ENCODE measurements around the gene LDLRAP1.

LDLRAP1 gene

DNA sequence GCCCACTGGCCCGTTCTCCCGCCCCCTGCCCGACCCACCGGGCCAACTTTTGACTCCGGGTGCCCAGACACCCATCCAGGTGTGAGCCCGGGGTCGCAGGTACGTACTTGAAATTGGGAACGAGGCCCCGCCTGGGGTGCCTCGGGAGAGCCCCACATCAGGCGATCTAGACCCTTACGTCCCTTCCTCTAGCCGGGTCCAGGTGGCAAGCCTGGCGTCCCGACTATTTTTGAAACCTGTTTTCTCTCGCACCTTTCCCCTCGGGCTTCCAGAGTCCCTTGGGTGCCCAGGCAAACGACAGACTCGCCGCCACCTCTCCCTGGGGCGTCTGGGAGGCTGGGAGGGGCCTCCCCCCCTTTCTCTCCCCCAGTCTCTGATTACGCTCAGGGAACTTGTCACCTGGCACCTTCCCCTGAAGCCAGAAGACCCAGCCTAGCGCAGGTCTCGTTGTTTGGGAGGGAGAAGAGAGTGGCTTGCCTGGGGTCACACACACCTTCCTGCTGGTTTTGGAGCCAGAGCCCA, 898 bp downstream of the LDLRAP1 start:
- no peak for DNase-seq

DNA sequence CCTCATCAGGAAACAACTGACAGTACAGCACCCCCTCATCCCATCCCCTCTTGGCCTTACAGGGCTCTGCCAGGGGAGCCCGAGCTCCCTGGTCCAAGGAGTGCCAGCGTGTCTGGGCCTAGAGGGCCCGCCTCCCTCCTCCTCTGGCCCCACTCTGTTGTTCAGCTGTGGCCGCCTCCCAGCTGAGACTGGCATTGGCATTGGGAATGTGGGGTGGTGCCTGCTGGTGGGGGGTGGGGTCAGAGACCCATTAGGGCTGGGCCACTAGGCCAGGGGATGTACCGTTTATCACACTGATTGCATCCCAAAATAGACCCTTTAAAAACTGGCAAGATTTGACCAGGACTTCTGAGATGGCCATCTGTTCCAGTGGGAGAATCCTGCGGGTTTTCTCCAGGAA, 1.4 kb downstream of the LDLRAP1 start:
- no peak for DNase-seq

DNA sequence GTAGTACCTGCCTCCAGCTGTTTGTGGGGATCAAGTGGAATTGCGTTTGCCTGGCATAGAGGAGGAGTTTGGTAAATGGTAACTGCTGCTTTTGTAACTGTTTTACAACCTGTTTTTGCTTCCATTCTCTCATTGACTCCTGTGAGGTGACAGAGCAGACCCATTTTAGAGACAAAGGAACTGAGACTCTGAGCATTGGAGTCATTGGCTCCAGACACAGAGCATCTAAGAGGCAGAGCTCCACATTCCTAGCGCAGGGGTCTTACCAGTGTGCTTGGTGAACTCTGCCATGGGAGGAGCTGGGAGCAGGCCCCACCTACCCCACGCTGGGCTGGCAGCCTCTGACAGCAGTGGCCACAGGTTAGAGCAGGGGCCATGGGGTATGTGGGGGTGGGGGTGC, 2.4 kb downstream of the LDLRAP1 start:
- no peak for DNase-seq

DNA sequence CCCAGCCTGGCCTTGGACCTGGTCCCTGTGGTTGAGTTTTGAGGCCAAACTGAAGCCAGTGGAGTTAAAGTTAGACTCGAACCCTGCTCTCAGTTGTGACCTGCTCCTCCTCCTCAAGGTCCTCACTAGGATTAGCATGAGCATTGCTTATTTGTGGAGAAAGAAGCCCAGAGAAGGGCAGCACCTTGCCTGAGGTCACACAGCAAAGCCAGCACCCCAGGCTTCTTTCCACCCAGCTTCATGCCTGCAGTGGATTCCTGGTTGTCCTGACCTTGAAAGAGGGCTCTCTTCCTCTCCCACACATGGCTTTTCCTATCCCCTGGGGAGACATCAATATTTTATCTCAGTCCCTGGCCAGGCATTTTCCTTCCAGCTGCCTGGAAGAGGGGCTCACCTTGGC, 2.8 kb downstream of the LDLRAP1 start:
- DNase-seq, result no peak

DNA sequence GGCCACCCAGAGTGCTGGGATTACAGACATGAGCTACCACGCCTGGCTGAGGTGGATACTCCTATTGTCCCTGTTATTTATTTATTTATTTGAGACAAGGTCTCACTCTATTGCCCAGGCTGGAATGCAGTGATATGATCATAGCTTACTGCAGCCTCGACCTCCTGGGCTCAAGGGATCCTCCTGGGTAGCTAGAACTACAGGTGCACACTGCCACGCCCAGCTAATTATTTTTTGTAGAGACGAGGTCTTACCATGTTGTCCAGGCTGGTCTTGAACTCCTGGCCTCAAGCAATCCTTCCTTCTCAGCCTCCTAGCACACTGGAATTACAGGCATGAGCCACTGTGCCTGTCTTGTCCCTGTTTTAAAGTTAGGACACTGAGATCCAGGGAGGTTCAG, 5.2 kb downstream of the LDLRAP1 start:
- no peak for DNase-seq

DNA sequence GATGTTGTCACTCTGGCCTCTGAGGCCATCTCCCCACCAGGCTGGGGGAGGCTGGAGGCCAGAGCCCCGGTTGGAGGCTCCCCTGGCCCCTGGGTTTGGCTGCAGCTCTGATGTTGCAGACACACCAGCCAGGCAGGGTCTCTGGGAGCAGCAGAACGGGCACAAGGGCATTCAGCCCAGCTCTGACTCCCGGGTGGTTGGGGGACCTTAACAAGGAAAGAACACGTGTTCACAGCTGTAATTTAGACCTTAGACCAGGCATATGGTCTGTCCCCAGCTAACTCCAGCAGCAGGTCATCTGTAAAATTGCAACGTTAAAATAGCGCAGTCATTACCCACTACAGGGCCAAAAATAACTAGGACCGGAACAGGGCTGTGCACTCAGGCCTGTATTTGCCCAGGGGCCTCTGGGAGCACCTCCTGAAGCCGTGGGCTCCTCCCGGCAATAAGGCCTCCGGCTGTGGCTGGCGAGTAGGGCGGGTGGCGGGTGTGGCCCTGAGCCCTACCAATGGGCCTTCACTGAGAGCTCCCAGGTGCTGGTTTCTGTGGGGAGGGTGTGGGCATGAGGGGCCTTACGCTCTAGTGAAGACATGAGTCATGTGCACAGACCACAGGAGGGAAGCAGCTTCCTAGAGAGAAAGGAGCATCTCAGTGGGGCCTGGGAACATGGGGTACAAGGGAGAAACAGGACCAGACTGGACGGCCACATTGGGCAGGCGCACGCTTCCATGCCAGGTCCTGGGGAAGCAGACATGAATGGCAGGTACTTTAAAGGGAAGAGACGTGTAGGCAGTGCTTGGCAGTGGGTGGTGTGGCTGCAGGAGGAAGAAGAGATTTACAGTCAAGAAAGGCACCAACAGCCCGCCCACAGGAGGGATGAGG, 6.1 kb downstream of the LDLRAP1 start:
- DNase-seq, result peak; percentile 64

DNA sequence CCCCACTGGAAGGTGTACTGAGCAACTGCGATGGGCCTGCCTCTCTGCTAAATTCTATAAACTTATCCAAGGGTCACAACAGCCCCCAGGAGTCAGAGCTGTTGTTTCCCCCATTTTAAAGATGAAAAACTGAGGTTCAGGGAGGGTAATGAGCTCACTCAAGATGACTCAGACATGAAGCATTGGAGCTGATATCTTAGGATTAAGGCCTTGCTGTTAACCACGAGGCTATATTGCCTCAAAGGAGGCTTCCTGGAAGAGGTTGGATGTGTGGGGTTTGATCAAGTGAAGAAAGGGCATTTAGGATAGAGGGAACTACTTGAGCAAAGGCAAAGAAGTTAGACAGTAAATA, 6.7 kb downstream of the LDLRAP1 start:
- no peak for DNase-seq

DNA sequence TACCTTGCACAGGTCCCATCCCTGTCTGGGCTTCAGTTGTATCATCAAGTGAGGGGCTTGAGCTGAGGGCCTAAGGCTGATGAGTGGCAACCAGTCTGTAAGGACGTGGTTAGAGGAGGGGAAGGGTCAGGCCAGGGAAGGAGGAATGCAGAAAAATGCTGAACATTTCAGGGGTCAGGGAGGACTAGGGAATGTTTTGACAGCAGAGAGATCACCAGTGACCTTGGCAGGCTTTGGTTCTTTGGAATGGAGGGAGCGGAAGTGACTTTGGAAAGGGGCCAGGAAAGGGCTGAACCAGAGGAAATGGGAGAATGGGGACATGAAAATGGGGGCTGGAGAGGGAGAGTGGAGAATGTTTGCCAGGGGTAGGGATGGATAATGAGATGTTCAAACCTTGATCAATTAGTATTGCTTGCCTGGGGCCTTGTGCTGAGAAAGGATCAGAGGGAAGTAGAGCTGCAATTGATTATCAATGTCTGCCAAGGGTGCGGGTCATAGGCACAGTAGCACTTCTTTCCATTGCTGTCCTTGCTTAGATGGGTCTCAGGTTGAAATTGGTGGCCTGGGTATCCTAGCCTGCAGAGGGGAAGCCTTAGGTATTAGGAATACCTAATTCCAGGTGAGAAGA, 7.4 kb downstream of the LDLRAP1 start:
- no peak for DNase-seq

DNA sequence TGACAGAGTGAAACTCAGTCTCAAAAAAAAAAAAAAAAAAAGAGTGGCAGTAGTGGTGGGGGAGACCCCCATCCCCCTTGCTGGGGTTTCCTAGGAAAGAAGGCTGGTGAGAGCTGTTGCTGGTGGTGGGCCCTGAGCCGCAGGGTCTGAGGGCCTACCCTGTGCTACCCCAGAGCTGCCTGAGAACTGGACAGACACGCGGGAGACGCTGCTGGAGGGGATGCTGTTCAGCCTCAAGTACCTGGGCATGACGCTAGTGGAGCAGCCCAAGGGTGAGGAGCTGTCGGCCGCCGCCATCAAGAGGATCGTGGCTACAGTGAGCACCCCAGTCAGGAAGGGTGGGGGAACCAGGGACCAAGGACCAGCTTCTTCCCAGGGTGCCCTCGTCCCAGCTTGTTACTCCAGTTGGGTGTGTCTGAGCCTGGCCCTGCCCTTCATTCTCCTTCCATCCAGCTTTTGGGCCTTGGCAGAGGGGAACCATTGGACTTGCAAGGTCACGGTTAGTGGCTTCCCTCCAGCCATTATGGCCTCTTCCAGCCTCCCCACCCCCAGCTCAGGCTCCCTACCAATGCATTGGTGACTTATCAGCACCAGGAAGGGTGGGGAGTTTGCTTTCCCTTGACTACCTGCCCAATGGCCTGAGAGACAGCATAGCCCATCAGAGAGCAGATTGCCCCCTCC, 10.5 kb downstream of the LDLRAP1 start:
- no peak for DNase-seq

DNA sequence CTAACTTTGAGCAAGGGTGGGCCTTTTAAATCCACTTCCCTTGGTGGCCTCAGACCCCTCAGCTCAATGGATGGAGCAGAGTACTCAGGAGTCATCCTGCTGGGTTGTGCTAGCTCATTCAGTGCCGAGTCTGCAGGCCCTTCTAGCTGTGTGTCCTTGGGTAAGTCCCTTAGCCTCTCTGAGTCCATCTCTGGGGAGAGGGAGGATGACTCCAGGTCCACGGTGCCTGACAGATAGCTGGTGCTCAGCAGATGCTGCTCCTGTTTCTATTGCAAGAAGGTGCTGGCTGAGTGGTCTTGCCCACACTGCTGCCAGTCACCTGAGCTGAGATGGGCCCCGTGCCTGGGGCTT, 11.0 kb downstream of the LDLRAP1 start:
- no peak for DNase-seq

DNA sequence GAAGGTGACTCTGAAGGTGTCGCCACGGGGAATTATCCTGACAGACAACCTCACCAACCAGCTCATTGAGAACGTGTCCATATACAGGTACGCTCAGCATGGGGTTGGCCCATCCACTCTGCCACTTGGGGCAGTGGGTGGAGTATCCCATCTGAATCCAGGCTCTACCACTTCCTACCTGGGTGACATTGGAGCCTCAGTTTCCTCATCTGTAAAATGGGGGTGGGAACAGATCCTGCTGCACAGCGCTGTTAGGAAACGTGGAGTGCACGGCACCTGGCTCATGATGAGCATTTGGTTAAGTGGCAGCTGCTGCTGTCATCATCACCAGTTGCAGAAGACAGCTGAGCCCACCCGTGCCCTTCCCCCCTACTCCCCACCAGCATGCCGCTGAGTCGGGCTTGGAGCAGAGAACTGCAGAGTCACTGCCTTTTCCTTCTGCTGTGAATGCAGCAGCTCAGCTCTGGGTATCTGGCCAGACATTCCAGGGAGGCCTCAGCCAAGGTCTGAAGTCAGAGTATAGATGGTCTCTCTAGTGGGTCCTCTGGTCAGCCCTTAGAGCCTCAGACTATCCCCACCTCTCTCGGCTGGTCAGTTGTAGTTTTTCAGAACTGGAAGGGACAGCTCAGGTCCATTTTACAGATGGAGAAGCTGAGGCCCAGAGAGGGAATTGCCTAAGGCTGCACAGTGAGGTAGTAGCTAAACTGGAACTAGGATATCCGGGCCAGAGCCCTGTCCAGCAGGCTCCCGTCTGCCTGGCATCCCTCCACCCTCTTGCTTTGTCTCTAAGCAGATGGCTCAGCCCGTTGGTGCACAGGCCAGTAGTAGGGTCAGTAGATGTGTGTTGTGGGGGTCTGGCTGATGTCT, 11.7 kb downstream of the LDLRAP1 start:
- no peak for DNase-seq

DNA sequence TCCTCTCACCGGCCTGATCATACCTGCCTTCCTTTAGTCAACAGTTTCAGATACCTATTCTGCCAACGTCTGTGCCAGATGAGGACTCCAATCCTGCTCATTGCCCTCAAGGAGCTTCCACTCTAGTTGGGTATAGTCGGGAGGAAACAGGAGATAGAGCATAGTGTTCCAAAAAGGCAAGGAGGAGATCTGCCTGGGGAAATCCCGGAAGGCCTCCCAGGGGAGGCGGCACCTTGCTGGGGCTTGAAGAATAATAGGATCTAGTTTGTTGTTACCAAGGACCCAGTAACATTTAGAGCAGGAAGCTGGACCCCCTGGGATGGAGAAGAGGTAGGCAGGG, 12.3 kb downstream of the LDLRAP1 start:
- DNase-seq, result no peak

DNA sequence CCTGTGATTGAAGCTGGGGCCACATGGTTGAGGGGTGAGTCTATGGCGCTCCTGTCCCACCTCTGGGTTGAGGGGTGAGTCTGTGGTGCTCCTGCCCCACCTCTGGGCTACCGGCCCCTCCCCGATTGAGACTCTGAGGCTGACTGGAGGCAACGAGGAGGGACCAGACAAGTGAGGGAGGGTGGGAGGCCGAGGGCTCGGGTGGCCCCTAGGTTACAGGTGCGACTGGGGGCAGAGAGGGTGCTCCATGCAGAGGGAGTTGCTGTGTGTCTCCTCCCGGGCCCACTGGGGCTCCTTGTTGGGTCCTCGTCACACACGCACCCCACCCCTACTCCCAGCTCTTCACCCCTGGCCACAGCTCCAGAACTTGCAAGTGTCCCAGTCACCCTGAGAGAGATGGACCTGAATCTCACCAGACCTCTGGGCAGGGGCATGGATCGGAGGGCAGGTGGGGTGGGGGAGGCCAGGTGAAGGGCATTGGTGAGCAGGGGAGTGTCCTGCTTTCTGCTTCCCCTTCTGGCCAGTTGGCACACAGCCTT, 12.8 kb downstream of the LDLRAP1 start:
- no peak for DNase-seq

DNA sequence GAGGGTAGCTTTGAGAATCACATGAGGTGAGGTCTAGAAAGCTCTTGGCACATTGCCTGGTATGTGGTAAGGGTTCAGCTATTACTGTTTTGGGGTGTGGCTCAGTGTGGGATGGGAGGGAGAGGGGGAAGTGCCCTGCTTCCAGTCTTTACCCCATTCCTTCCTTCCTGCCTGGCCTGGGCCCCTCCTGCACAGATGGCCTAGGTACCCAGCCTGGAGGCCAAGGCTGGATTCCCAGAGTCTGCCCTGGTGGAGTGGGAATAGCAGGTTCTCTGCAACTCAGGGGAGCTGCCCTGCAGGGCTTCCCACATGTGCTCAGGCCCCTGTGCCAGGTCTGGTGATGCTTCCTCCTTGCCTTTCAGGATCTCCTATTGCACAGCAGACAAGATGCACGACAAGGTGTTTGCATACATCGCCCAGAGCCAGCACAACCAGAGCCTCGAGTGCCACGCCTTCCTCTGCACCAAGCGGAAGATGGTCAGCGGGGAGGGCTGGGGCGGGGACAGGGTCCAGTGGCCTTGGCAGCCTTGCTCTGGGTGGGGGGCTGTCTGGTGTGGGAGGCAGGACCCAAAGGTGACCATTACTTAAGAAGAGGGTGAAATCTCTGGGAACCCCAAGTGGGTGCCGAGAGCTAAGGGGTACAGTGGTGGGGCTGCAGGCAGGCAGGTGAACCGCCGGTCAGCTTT, 13.5 kb downstream of the LDLRAP1 start:
- no peak for DNase-seq

DNA sequence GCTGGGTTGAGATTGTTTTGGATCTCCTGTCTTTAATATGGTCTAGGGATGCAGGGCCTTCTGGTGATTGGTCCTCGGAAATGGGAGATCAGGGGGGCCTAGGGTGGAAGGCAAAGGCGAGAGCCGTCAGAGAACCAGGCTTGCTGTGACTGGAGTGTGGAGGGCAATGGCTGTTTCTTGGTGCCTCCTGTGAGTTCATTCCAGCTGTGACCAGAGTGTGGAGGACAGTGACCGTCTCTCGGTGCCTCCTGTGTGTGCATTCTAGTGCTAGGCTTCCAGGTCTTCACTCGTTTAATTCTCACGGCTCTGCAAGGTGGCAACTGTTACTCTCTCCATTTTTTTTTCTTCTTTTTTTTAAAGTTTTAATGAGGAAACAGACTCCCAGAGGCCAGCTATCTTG, 14.1 kb downstream of the LDLRAP1 start:
- DNase-seq, result no peak

DNA sequence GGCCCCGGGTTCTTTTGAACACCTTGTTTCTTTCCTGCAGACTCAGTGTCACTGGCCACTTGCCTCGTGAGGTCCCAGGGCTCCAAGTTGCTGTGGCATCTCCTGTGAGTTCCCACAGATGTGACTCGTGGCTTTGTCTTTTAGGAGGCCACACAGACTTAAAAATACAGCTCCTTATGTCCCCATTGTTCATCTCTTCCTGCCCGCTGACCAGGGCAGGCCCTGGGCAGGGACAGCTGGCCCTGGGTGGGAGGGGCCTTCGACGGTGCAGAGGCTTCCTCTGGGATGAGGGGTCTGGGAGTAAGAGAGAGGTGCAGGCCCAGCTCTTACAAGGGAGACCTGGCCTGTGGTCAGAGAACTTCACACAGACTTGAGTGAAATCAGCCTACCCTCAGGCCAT, 15.6 kb downstream of the LDLRAP1 start:
- DNase-seq, result no peak

DNA sequence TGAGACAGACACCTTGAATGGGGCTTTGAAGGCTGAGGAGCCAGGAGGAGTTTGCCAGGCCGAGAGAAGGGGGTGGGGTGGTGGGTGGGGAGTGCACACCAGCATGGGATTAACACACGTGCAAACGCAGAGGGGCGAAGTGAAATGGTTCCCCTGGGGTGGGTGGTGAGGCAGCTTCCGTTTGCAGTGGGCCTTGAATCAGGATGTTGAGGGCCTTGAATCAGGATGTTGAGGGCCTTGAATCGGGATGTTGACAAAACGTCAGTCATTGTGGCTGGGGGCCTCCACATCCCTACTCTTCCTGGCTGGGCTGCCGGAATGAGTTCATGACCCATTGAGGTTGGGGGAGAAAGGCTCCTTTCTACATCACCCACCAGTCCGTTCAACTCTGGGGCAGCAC, 16.6 kb downstream of the LDLRAP1 start:
- DNase-seq, result no peak

DNA sequence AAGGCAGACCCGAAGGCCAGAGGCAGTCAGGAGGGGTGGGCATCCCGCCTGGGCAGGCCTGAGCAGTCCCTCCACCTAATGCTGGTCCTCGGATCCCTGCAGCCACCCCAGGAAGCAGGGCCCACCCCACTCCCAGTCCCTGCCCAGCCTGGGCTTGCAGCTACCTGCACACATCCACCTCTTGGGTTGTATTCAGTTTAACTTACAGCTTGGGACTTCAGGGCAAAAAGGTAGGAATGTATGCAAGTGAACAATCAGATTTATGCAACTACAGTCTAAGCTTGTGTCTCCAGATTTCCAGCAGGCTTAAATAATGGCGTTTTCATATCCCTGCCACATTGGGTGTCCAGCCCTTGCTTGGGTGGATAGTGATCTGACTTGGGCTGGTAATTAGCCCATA, 17.4 kb downstream of the LDLRAP1 start:
- no peak for DNase-seq

DNA sequence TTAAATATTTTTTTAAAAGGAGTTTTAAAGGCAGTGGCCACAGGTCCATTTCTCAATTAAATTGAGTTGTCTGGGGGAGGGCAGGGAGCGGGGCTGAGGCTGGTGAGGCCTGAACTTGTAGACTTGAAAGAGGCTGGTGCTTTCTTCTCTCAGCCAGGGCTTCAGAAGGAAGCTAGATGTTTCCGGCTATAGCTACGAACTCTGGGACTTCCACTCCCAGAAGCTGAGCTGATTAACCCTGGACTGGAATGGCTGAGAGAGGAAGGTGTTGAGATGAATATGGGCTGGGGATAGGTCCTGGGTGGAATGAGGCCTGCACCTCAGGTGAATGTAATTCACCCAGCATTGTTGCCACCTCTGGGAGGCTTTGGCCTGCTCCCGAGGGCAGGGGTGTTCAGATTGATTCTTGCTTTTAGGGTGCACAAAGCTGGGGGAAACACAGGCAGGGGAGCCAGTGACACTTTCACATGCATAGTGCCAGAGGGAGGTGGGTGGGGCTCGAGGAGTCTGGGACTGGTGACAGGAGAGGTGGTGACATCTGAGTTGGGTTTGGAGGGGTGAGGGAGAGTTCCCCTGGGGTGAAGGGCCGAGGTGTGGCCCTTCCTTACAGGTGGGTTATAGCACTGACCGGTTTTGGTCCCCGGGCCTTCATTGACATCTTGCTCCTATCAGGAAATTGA, 18.2 kb downstream of the LDLRAP1 start:
- DNase-seq, result no peak

DNA sequence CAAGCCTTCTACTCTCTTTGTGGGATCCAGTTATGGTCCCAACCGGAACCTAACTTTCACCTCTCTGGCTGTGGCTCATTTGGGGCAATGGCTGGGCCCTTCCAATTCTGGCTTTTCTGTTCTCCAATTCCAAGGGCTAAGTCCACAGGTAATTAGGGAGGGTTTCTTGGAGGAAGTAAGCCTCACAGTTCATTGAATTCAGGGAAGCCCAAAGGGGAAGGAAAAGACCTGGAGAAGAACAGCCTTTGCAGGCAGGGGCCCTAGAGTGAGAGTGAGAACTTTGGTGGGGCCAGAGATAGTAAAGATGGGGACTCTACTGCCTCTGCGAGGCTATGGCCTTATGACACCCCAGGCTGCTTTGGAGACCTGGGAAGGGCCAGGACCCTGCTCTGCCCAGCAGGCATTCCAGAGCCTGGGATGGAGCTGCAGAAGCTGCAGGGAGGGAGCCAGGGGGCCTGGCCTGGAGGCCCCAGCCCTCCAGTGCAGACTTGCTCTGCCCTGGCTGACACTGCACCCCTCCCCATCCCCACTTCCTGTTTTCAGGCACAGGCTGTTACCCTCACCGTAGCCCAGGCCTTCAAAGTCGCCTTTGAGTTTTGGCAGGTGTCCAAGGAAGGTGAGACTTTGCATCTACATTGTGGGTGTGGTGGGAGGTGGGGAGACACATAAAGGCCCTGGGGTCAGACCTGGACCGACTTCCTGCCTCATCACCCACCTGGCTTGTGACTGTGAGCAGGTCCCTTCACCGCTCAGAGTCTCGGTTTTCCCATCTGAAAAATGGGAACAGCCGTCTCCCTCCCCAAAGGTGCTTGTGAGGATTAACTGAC, 18.9 kb downstream of the LDLRAP1 start:
- DNase-seq, result peak; percentile 68

DNA sequence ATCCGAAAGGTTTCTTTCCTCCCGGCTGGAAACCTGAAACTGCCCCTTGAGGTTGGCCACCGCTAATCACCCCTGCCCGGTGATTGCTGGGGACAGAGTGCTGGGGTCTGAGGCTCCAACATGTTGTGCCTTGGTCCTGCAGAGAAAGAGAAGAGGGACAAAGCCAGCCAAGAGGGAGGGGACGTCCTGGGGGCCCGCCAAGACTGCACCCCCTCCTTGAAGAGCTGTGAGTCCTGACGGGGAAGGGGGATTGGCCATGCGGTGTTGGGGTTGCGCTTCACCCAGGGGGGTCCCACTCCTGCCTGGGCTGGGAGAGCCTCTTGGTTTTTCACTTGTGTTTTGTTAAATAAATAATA, 19.5 kb downstream of the LDLRAP1 start:
- DNase-seq, result no peak
